Right kidney (tissue), 1 donor: ENCODE measurements around the gene CNN1.
"Not testable (repeated sequence)": the region's sequence is repeated elsewhere in the genome, so short reads cannot be mapped to it uniquely, and the experiment has no call there.

ENCODE experiments used
- DNase-seq: peaks from one replicate; pipeline ENCODE4 v3.0.0-alpha.2; 2016

CNN1 gene

GRCh38 chr19:11534948-11535347 is 3.7 kb upstream of the CNN1 start:
- no peak for DNase-seq

GRCh38 chr19:11535792-11536595 is 2.7 kb upstream of the CNN1 start:
- peak; percentile 88 for DNase-seq

- peak; percentile 23 for DNase-seq
These were observed 1.1 kb downstream of the CNN1 start for GRCh38 chr19:11539495-11540365.

DNA sequence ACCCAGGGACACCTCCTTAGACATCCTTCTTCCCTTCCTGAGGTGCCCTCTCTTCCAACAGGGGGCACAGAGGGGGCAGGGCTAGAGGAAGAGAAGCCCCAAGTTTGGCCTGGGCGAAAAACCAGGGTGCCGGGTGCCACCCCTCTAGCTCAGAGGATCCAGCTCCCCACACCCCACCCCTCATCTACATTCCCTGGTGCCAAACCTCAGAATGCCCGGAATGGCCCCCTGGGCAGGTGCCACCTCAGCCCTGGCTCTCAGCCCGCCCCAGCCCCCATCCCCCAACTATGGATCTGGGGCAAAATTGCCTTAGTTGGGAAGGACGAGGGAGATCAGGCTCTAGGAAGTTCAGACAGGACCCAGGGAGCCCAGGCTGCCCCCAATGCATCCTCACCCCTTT is 2.0 kb downstream of the CNN1 start:
- no peak for DNase-seq

- DNase-seq = no peak
These were observed 2.6 kb downstream of the CNN1 start for GRCh38 chr19:11541238-11541637.

DNA sequence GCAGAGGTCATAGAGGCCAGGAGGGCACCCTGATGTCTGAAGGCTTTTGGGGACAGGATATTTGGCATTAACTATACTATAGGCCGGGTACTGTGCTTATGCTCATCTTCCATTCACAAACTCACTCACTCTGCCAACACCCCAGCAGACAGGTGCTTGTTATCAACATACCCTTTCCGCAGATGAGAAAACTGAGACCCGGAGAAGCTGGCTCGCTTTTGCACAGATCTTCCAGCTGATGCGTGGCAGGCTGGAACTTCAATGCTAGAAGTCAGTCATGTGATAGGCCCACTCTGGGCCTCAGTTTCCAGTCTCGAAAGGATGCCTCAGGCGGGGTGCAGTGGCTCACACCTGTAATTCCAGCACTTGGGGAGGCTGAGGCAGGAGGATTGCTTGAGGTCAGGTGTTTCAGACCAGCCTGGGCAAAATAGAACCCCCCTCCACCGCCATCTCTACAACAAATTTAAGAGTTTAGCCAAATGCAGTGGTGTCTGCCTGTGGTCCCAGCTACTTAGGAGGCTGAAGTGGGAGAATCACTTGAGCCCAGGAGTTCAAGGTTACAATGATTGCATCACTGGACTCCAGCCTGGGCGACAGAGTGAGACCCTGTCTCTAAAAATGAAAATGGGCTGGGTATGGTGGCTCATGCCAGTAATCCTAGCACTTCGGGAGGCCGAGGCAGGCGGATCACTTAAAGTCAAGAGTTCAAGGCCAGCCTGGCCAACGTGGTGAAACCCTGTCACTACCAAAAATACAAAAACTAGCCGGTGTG is 9.5 kb downstream of the CNN1 start:
- DNase-seq = no peak

GRCh38 chr19:11549386-11549953 is 10.8 kb downstream of the CNN1 start:
- DNase-seq = no peak

GRCh38 chr19:11550265-11550664 is 11.6 kb downstream of the CNN1 start:
- no peak for DNase-seq

DNA sequence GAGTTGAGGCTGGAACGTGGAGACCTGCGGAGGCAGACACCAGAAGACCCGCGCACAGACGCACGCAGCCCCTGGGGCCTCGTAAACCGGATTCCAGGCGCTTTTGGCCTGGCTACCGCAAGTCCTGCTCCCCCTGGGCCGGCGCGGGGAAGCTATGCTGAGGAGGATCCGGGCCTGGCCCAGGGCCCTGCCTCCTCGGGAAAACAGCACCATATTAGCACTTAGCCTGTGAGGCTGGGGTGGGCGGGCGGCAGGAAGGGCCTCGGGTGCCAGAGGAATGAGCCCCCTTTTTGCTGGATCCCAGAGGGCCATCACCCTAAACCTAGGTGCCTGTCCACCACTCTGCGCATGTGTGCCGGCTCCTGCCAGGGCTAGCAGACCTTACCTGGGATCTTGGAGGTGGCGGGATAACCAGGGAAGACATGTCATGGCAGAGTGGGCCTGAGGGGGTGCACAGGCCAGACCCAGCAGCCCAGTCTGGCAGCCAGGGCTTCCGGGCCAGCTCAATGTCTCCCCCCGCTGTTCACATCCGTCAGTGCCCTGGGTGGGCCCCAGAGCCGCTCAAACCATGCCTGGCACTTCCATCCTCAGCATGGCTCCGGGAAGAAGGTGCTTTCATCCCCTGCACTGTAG is 13.1 kb downstream of the CNN1 start:
- DNase-seq = no peak

GRCh38 chr19:11552666-11553372 is 14.2 kb downstream of the CNN1 start:
- no peak for DNase-seq

DNA sequence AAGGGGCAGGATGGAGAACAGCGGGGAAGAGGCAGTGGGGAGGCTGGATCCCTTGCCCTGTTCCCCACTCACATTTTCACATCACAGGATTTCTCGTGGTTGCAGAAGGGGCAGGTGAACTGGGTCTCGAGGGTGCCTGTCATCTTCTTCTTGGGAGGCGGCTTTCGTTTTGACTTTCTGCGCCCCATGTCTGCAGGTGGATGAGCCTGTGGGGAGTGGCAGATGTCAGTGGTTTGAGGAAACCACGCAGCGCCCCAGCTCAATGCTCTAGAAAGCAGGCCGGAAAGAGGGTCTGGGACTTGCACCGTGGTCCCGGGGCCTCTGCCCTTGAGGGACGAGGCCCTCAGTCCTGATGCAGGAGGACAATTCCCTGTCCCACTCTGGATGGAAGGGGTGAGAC is 15.5 kb downstream of the CNN1 start:
- DNase-seq = no peak

GRCh38 chr19:11555246-11555645 is 16.6 kb downstream of the CNN1 start:
- DNase-seq = no peak

DNA sequence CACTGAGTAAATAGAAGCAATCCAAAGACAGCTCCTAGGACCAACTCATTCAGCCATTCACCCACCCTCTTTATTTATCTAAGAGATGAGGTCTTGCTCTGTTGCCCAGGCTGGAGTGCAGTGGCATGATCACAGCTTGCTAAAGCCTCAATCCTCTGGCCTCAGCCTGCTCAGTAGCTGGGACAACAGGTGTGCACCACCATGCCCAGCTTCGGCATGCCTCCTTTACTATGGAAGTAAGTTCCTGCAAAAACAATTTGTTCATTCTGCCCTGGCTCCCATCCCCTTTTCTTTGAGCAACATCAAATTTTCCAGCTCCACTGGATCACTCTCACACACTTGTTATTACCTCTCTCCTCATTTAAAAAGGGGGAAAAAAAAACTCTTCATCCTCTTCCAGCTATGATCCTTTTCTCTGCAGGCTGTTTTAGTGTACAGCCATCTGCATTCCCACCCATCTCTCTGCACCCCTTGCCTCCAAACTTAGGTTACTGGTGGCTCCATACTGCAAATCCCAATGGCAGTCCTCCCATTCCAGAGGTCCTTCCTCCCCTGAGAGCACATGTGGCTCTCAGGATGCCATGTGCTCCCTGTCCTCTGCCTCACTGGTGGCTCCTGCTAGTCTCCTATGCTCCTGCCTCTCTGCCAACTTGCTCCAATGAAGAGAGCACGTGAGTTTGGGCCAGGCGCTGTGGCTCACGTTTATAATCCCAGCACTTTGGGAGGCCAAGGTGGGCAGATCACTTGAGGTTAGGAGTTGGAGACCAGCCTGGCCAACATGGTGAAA is 18.2 kb downstream of the CNN1 start:
- DNase-seq = no peak

- DNase-seq = peak; percentile 90
These were observed 20.5 kb downstream of the CNN1 start, which contains the start of gene ELOF1 for GRCh38 chr19:11558881-11559828. Gene ELOF1 (minus strand): TSS chr19:11559230. CDS start chr19:11554347, 4,883 bp downstream.

GRCh38 chr19:11560404-11561051 is 21.9 kb downstream of the CNN1 start:
- DNase-seq = peak; percentile 36

- no peak for DNase-seq
These were observed 24.9 kb downstream of the CNN1 start for GRCh38 chr19:11563532-11563931.

DNA sequence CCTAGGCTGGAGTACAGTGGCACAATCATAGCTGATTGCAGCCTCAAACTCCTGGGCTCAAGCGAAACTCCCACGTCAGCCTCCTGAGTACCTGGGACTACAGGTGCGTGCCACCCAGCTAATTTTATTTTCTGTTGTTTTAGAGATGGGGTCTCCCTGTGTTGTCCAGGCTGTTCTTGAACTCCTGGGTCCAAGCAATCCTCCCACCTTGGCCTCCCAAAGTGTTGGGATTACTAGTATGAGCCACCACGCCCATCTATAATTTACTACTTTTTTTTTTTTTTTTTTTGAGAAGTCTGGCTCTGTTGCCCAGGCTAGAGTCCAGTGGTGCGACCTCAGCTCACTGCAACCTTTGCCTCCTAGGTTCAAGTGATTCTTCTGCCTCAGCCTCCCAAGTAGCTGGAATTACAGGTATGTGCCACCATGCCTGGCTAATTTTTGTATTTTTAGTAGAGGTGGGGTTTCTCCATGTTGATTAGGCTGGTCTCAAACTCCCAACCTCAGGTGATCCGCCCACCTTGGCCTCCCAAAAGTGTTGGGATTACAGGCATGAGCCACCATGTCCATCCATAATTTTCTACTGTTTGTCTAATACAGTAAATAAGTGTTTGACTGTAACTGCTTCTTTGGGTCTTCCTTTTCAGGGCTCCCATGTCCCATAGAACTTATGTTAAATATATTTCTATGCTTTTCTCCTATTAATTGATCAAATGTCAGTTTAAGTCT is 25.6 kb downstream of the CNN1 start:
- not testable (repeated sequence) for DNase-seq

GRCh38 chr19:11565649-11565980 is 27.0 kb downstream of the CNN1 start:
- not testable (repeated sequence) for DNase-seq
